ENCODE measurements around the gene CASP6. TPM values are rescaled to one million over a fixed set of nuclear protein-coding genes. Genes with fewer than 3 reads are reported as not detected.

CASP6 gene
- total RNA-seq, 1 experiment from 2014 or later: 30.5 TPM

GRCh38 chr4:109675843-109676242 lies 27.4 kb downstream of the CASP6 start:
- intact Hi-C loops (cut with micrococcal nuclease; ENCODE audit: unreplicated experiment): no loop called here
- CTCF ChIA-PET: no interaction called here
- no peak for TF ChIP-seq CTCF (conservative IDR thresholded peaks at IDR 0.05; ENCODE audit: low read depth, low read length)
- TF ChIP-seq EZH2 (IDR thresholded peaks at IDR 0.05; ENCODE audit: borderline replicate concordance, low read depth, low read length, poor library complexity, severe bottlenecking): no peak
- Histone ChIP-seq H3K36me3 (ENCODE audit: insufficient read depth, low read length, poor library complexity, severe bottlenecking) (no peaks in the 10 kb centered on the region), H3K4me3 (ENCODE audit: low read depth, low read length, poor library complexity, severe bottlenecking) (no peak overlapping the region), H3K9me3 (ENCODE audit: low read depth, low read length, poor library complexity, severe bottlenecking) (no peaks in the 10 kb centered on the region), H3K27ac (ENCODE audit: low read depth, low read length, poor library complexity, severe bottlenecking) (no peak overlapping the region), H3K4me1 (ENCODE audit: insufficient read depth, low read length, poor library complexity, severe bottlenecking) (no peaks in the 10 kb centered on the region), H3K27me3 (replicated peaks; ENCODE audit: insufficient read depth, low read depth, low read length, poor library complexity) (no peaks in the 10 kb centered on the region)
- DNase-seq (ENCODE audit: low spot score): no peak
- POLR2A ChIA-PET (ENCODE audit: low non-redundant PET): no interaction called here
- BruUV-seq (replicated peaks): no TSS peak

GRCh38 chr4:109675181-109675580 lies 28.1 kb downstream of the CASP6 start:
- no TSS peak for BruUV-seq (replicated peaks)
- TF ChIP-seq CTCF (conservative IDR thresholded peaks at IDR 0.05; ENCODE audit: low read depth, low read length): no peak
- TF ChIP-seq EZH2 (IDR thresholded peaks at IDR 0.05; ENCODE audit: borderline replicate concordance, low read depth, low read length, poor library complexity, severe bottlenecking): no peak
- H3K27ac ChIP-seq (ENCODE audit: low read depth, low read length, poor library complexity, severe bottlenecking): no peak overlapping the region
- no peaks in the 10 kb centered on the region for H3K9me3 ChIP-seq (ENCODE audit: low read depth, low read length, poor library complexity, severe bottlenecking)
- no peak overlapping the region for H3K4me3 ChIP-seq (ENCODE audit: low read depth, low read length, poor library complexity, severe bottlenecking)
- no peak for DNase-seq (ENCODE audit: low spot score)
- CTCF ChIA-PET: no interaction called here
- H3K36me3 ChIP-seq (ENCODE audit: insufficient read depth, low read length, poor library complexity, severe bottlenecking): no peaks in the 10 kb centered on the region
- H3K27me3 ChIP-seq (replicated peaks; ENCODE audit: insufficient read depth, low read depth, low read length, poor library complexity): no peaks in the 10 kb centered on the region
- intact Hi-C loops (cut with micrococcal nuclease; ENCODE audit: unreplicated experiment): no loop called here
- POLR2A ChIA-PET (ENCODE audit: low non-redundant PET): no interaction called here
- no peaks in the 10 kb centered on the region for H3K4me1 ChIP-seq (ENCODE audit: insufficient read depth, low read length, poor library complexity, severe bottlenecking)

- H3K27me3 ChIP-seq (replicated peaks; ENCODE audit: insufficient read depth, low read depth, low read length, poor library complexity): no peaks in the 10 kb centered on the region
- no peak overlapping the region for H3K27ac ChIP-seq (ENCODE audit: low read depth, low read length, poor library complexity, severe bottlenecking)
- no peaks in the 10 kb centered on the region for H3K4me1 ChIP-seq (ENCODE audit: insufficient read depth, low read length, poor library complexity, severe bottlenecking)
- no peaks in the 10 kb centered on the region for H3K36me3 ChIP-seq (ENCODE audit: insufficient read depth, low read length, poor library complexity, severe bottlenecking)
- no peak overlapping the region for H3K4me3 ChIP-seq (ENCODE audit: low read depth, low read length, poor library complexity, severe bottlenecking)
- no TSS peak for BruUV-seq (replicated peaks)
- CTCF ChIA-PET: no interaction called here
- no peak for TF ChIP-seq CTCF (conservative IDR thresholded peaks at IDR 0.05; ENCODE audit: low read depth, low read length)
- no peak for TF ChIP-seq EZH2 (IDR thresholded peaks at IDR 0.05; ENCODE audit: borderline replicate concordance, low read depth, low read length, poor library complexity, severe bottlenecking)
- DNase-seq (ENCODE audit: low spot score): no peak
- POLR2A ChIA-PET (ENCODE audit: low non-redundant PET): no interaction called here
- H3K9me3 ChIP-seq (ENCODE audit: low read depth, low read length, poor library complexity, severe bottlenecking): no peaks in the 10 kb centered on the region
- intact Hi-C loops (cut with micrococcal nuclease; ENCODE audit: unreplicated experiment): no loop called here
Observed at GRCh38 chr4:109673303-109673702, 29.9 kb downstream of the CASP6 start.

Measured in A673 (cell line).